Measurements from ENCODE around the gene ARID4B.
"Not testable (repeated sequence)": the region's sequence is repeated elsewhere in the genome, so short reads cannot be mapped to it uniquely, and the experiment has no call there.

The ARID4B gene

GRCh38 chr1:235215453-235215852 lies 112.5 kb downstream of the ARID4B start:
- Histone ChIP-seq H2AFZ (ENCODE audit: low read length) (no peak overlapping the region), H3K4me3 (ENCODE audit: low read length, poor library complexity, severe bottlenecking) (no peak overlapping the region), H3K9ac (ENCODE audit: low read depth, low read length, poor library complexity, severe bottlenecking) (no peak overlapping the region), H4K20me1 (ENCODE audit: insufficient read depth, low read length, poor library complexity, severe bottlenecking) (peaks cover 6% of the 10 kb centered on the region), H3K9me2 (replicated peaks; ENCODE audit: low read depth, low read length) (no peaks in the 10 kb centered on the region), H3K27me3 (ENCODE audit: insufficient read depth, low read length, poor library complexity, severe bottlenecking) (no peaks in the 10 kb centered on the region), H3K79me2 (ENCODE audit: insufficient read depth, low read length) (no peaks in the 10 kb centered on the region), H3K9me3 (ENCODE audit: insufficient read depth, low read depth, low read length) (no peaks in the 10 kb centered on the region), H3K36me3 (ENCODE audit: insufficient read depth, low read length) (peaks cover 50% of the 10 kb centered on the region; the same call in 1 of the 2 replicates), H3F3A (ENCODE audit: low read depth) (no peaks in the 10 kb centered on the region), H3K4me1 (ENCODE audit: insufficient read depth, low read length, poor library complexity, severe bottlenecking) (no peaks in the 10 kb centered on the region), H3K4me2 (ENCODE audit: low read depth, low read length, poor library complexity, severe bottlenecking) (no peak overlapping the region)
- TF ChIP-seq CTCF (conservative IDR thresholded peaks at IDR 0.05; ENCODE audit: low read length) = no peak
- TF ChIP-seq EZH2phosphoT487 (IDR thresholded peaks at IDR 0.05; ENCODE audit: borderline replicate concordance) = no peak

GRCh38 chr1:235214962-235215361 lies 113.0 kb downstream of the ARID4B start:
- H3K9ac ChIP-seq (ENCODE audit: low read depth, low read length, poor library complexity, severe bottlenecking); H3K4me1 ChIP-seq (ENCODE audit: insufficient read depth, low read length, poor library complexity, severe bottlenecking); H3K9me3 ChIP-seq (ENCODE audit: insufficient read depth, low read depth, low read length); H3F3A ChIP-seq (ENCODE audit: low read depth); H2AFZ ChIP-seq (ENCODE audit: low read length); H3K9me2 ChIP-seq (replicated peaks; ENCODE audit: low read depth, low read length); H4K20me1 ChIP-seq (ENCODE audit: insufficient read depth, low read length, poor library complexity, severe bottlenecking); H3K27me3 ChIP-seq (ENCODE audit: insufficient read depth, low read length, poor library complexity, severe bottlenecking); H3K79me2 ChIP-seq (ENCODE audit: insufficient read depth, low read length); H3K4me3 ChIP-seq (ENCODE audit: low read length, poor library complexity, severe bottlenecking); H3K4me2 ChIP-seq (ENCODE audit: low read depth, low read length, poor library complexity, severe bottlenecking): not testable (repeated sequence)
- H3K36me3 ChIP-seq (ENCODE audit: insufficient read depth, low read length) = peaks cover 51% of the 10 kb centered on the region

GRCh38 chr1:235213752-235214151 lies 114.2 kb downstream of the ARID4B start:
- Histone ChIP-seq H3K9me3 (ENCODE audit: insufficient read depth, low read depth, low read length) (no peaks in the 10 kb centered on the region), H3K4me2 (ENCODE audit: low read depth, low read length, poor library complexity, severe bottlenecking) (no peak overlapping the region), H3K4me1 (ENCODE audit: insufficient read depth, low read length, poor library complexity, severe bottlenecking) (no peaks in the 10 kb centered on the region), H3K27me3 (ENCODE audit: insufficient read depth, low read length, poor library complexity, severe bottlenecking) (no peaks in the 10 kb centered on the region), H3K36me3 (ENCODE audit: insufficient read depth, low read length) (peaks cover 44% of the 10 kb centered on the region), H3F3A (ENCODE audit: low read depth) (no peaks in the 10 kb centered on the region), H3K9ac (ENCODE audit: low read depth, low read length, poor library complexity, severe bottlenecking) (no peak overlapping the region), H3K79me2 (ENCODE audit: insufficient read depth, low read length) (no peaks in the 10 kb centered on the region), H3K4me3 (ENCODE audit: low read length, poor library complexity, severe bottlenecking) (no peak overlapping the region), H2AFZ (ENCODE audit: low read length) (no peak overlapping the region), H4K20me1 (ENCODE audit: insufficient read depth, low read length, poor library complexity, severe bottlenecking) (peaks cover 6% of the 10 kb centered on the region), H3K9me2 (replicated peaks; ENCODE audit: low read depth, low read length) (no peaks in the 10 kb centered on the region)
- TF ChIP-seq EZH2phosphoT487 (IDR thresholded peaks at IDR 0.05; ENCODE audit: borderline replicate concordance) (no peak), CTCF (conservative IDR thresholded peaks at IDR 0.05; ENCODE audit: low read length) (no peak)

- Histone ChIP-seq H3K36me3 (ENCODE audit: insufficient read depth, low read length) (peaks cover 43% of the 10 kb centered on the region), H3F3A (ENCODE audit: low read depth) (no peaks in the 10 kb centered on the region)
Measured at GRCh38 chr1:235211517-235211916, 116.5 kb downstream of the ARID4B start.

More at GRCh38 chr1:235211517-235211916, 116.5 kb downstream of the ARID4B start:
- H3K79me2 ChIP-seq (ENCODE audit: insufficient read depth, low read length) = no peaks in the 10 kb centered on the region
- no peak for TF ChIP-seq EZH2phosphoT487 (IDR thresholded peaks at IDR 0.05; ENCODE audit: borderline replicate concordance)
- TF ChIP-seq CTCF (conservative IDR thresholded peaks at IDR 0.05; ENCODE audit: low read length) = no peak
- H3K9me2 ChIP-seq (replicated peaks; ENCODE audit: low read depth, low read length) = no peaks in the 10 kb centered on the region
- H3K9ac ChIP-seq (ENCODE audit: low read depth, low read length, poor library complexity, severe bottlenecking) = no peak overlapping the region
- no peaks in the 10 kb centered on the region for H3K9me3 ChIP-seq (ENCODE audit: insufficient read depth, low read depth, low read length)
- H3K4me1 ChIP-seq (ENCODE audit: insufficient read depth, low read length, poor library complexity, severe bottlenecking) = peaks cover 6% of the 10 kb centered on the region
- no peak overlapping the region for H2AFZ ChIP-seq (ENCODE audit: low read length)
- H3K4me2 ChIP-seq (ENCODE audit: low read depth, low read length, poor library complexity, severe bottlenecking) = no peak overlapping the region
- peaks cover 9% of the 10 kb centered on the region for H4K20me1 ChIP-seq (ENCODE audit: insufficient read depth, low read length, poor library complexity, severe bottlenecking)
- no peak overlapping the region for H3K4me3 ChIP-seq (ENCODE audit: low read length, poor library complexity, severe bottlenecking)
- no peaks in the 10 kb centered on the region for H3K27me3 ChIP-seq (ENCODE audit: insufficient read depth, low read length, poor library complexity, severe bottlenecking)

Data from Loucy (cell line).